Adrenal gland (tissue), 5 donors: Measurements from ENCODE around the gene NDUFV3.

ENCODE experiments used
- CTCF ChIP-seq, 6 experiments: fragments of 450-650 bp in 4 of 6; fragments of 200-600 bp in 2 of 6; sonication (generic) in 1 of 6; IDR thresholded peaks; 1 replicate in 5 of 6; 2 replicates in 1 of 6; pipeline versions ENCODE4 v1.5.1 to v1.8.0; 2016 to 2021; ENCODE audit warnings: antibody characterized with exemption in 6 of 6, mild to moderate bottlenecking in 2 of 6, moderate library complexity in 1 of 6
- POLR2A ChIP-seq, 2 donors: fragments of 450-650 bp; IDR thresholded peaks; one replicate each; pipeline ENCODE4 v1.6.1; 2017; ENCODE audit warnings: antibody characterized with exemption in 2 of 2, mild to moderate bottlenecking in 2 of 2, moderate library complexity in 1 of 2
- donor health status: DM: no; HTN: no; CAD: no.

- TF ChIP-seq CTCF (IDR thresholded peaks at IDR 0.05): no peak
- no peak for TF ChIP-seq POLR2A (IDR thresholded peaks at IDR 0.05)
Measured at GRCh38 chr21:42913476-42913875, 20.4 kb downstream of the NDUFV3 start.
